HepG2 (cell line): ENCODE data around the gene FNDC8. TPM values are rescaled to one million over a fixed set of nuclear protein-coding genes. Genes with fewer than 3 reads are reported as not detected.
A peak's percentile ranks its signal among the peaks of the same experiment; 100 is the strongest.

Experiments used
- ATAC-seq: fragments of 200-7000 bp; cut with Tn5 transposase; 3 replicates; pipeline ENCODE4 v1.9.1; 2020; ENCODE audit warnings: mild to moderate bottlenecking, moderate library complexity
- BruUV-seq: library from RNA; stranded (reverse); fragments of 400-500 nt; replicated peaks from 2 replicates; lab custom pipeline; 2021; lab: Mats Ljungman, UMichigan
- CTCF ChIA-PET: fragments of 300-600 bp; formaldehyde crosslinking; extraction: SDS; loops from one replicate; lab custom pipeline; 2021; ENCODE audit warnings: low total read pairs, inconsistent platforms, low intra/inter-chr PET ratio; lab: Yijun Ruan, JAX
- POLR2A ChIA-PET: fragments of 350-600 bp; sonication (Branson Sonifier 250); formaldehyde crosslinking; loops from one replicate; lab custom pipeline; 2020; ENCODE audit warnings: antibody characterized with exemption, inconsistent platforms; lab: Yijun Ruan, JAX
- DNase-seq: peaks from one replicate; pipeline ENCODE4 v3.0.0-alpha.2; 2015; ENCODE audit warnings: low spot score
- FAIRE-seq: peaks from 3 replicates; lab custom pipeline; 2011; peaks lifted over from hg19 to GRCh38; lab: Jason Lieb, UNC
- H2AFZ ChIP-seq: one replicate; pipeline ENCODE4 v1.6.1; 2011; ENCODE audit warnings: low read length, inconsistent platforms
- H3K27ac ChIP-seq: fragments of 300-600 bp; 3 replicates; pipeline ENCODE4 v1.8.0; 2011; ENCODE audit warnings: mixed run types, mild to moderate bottlenecking, mixed read lengths, low read length, inconsistent platforms; ENCODE audit not compliant: insufficient read depth; ENCODE audit errors: extremely low read length
- H3K27me3 ChIP-seq, 2 experiments: fragments of 200-600 bp in 1 of 2; 2 replicates in 1 of 2; 3 replicates in 1 of 2; pipeline versions ENCODE4 v1.6.0 to v1.8.0; 2011; ENCODE audit warnings: low read length in 2 of 2, mild to moderate bottlenecking in 2 of 2, moderate library complexity in 2 of 2, inconsistent platforms in 1 of 2; ENCODE audit not compliant: insufficient read depth in 2 of 2, control insufficient read depth in 1 of 2
- H3K36me3 ChIP-seq, 2 experiments: fragments of 200-600 bp in 1 of 2; replicated peaks in 1 of 2; 2 replicates in 1 of 2; 3 replicates in 1 of 2; pipeline versions ENCODE4 v1.5.1 to v1.8.0; 2011; ENCODE audit warnings: low read length in 2 of 2, inconsistent platforms in 1 of 2; ENCODE audit not compliant: insufficient read depth in 2 of 2, control insufficient read depth in 1 of 2
- H3K4me1 ChIP-seq: 2 replicates; pipeline ENCODE4 v1.5.1; 2012; ENCODE audit warnings: low read length, inconsistent platforms; ENCODE audit not compliant: insufficient read depth
- H3K4me2 ChIP-seq: 2 replicates; pipeline ENCODE4 v1.6.0; 2011; ENCODE audit warnings: low read depth, low read length, inconsistent platforms
- H3K4me3 ChIP-seq, 3 experiments: fragments of 200-600 bp in 1 of 3; sonication (generic), shearing (Covaris generic) in 1 of 3; replicated peaks in 1 of 3; 2 replicates each; pipeline ENCODE4 v1.5.1; 2011 to 2016; ENCODE audit warnings: low read length in 3 of 3, inconsistent platforms in 2 of 3, low read depth in 2 of 3, mild to moderate bottlenecking in 2 of 3, control low read depth in 1 of 3, mixed read lengths in 1 of 3; ENCODE audit not compliant: insufficient read depth in 1 of 3
- H3K79me2 ChIP-seq: one replicate; pipeline ENCODE4 v1.6.1; 2011; ENCODE audit warnings: low read length, inconsistent platforms; ENCODE audit not compliant: insufficient read depth
- H3K9ac ChIP-seq: 2 replicates; pipeline ENCODE4 v1.6.0; 2011; ENCODE audit warnings: mild to moderate bottlenecking, low read depth, low read length, inconsistent platforms; ENCODE audit not compliant: insufficient read depth
- H3K9me3 ChIP-seq: 2 replicates; pipeline ENCODE4 v1.5.1; 2012; ENCODE audit warnings: mild to moderate bottlenecking, low read length
- H4K20me1 ChIP-seq: 2 replicates; pipeline ENCODE4 v1.6.0; 2011; ENCODE audit warnings: inconsistent platforms, mild to moderate bottlenecking, low read length, moderate library complexity; ENCODE audit not compliant: insufficient read depth
- ISX ChIP-seq: sonication (generic); formaldehyde crosslinking; conservative IDR thresholded peaks from 2 replicates; pipeline ENCODE4 v1.5.0; 2020; ENCODE audit warnings: missing genetic modification reagents
- PRDM15 ChIP-seq: sonication (generic); formaldehyde crosslinking; IDR thresholded peaks from 2 replicates; pipeline ENCODE4 v1.4.0; 2020; ENCODE audit warnings: missing genetic modification reagents
- SOX6 ChIP-seq, 2 experiments: fragments of 450-650 bp in 1 of 2; sonication (generic) in 1 of 2; formaldehyde crosslinking in 1 of 2; IDR thresholded peaks; 2 replicates each; pipeline versions ENCODE4 v1.4.0 to v1.6.1; 2017 to 2020; ENCODE audit warnings: antibody characterized with exemption in 1 of 2, mild to moderate bottlenecking in 1 of 2, missing genetic modification reagents in 1 of 2
- ZNF549 ChIP-seq: sonication (generic); formaldehyde crosslinking; IDR thresholded peaks from 2 replicates; pipeline ENCODE4 v1.5.0; 2020; ENCODE audit warnings: missing genetic modification reagents
- WGBS: methylation state at CpG from one replicate; pipeline ENCODE4 v1.1.6; 2017; ENCODE audit warnings: low lambda C conversion rate; 5-methylcytosine and 5-hydroxymethylcytosine counted together
- in situ Hi-C: cut with HindIII; loops from 2 replicates; pipeline ENCODE4 v1.10.0; 2017; ENCODE audit warnings: low pct_unique_long_range_greater_than_20kb; ENCODE audit not compliant: extremely low pct_ligation_motif_present
- intact Hi-C: fragments of 100-400 bp; cut with micrococcal nuclease; formaldehyde crosslinking; loops from one replicate; pipeline ENCODE4 v1.10.0; 2022; ENCODE audit not compliant: unreplicated experiment
- polyA plus RNA-seq, 8 experiments: library from polyadenylated mRNA; depleted of rRNA in 3 of 8; stranded (reverse) in 7 of 8; unstranded in 1 of 8; fragments of >200 nt; fragmentation: Illumina TruSeq in 4 of 8; extraction: Trizol in 4 of 8; gene quantifications; 2 replicates each; pipeline versions ENCODE4 v1.2.1 to v1.2.3, GENCODE V29; 2011 to 2016; ENCODE audit warnings: low read depth in 4 of 8, missing spikeins in 1 of 8, mixed read lengths in 1 of 8; ENCODE audit not compliant: insufficient read depth in 1 of 8
- total RNA-seq, 5 experiments: library from RNA; depleted of rRNA; stranded (reverse); fragments of >200 nt; fragmentation: Illumina TruSeq; extraction: Trizol; gene quantifications; 2 replicates each; pipeline ENCODE4 v1.2.3, GENCODE V29; 2016; ENCODE audit warnings: low read depth in 1 of 5

FNDC8 gene
- total and polyA plus RNA-seq, 2 of the 13 experiments (the other 11 are each of a cell fraction or from before 2014, with no cell fraction given): not detected

GRCh38 chr17:35161281-35161761, 39.9 kb downstream of the FNDC8 start (continued):
- TF ChIP-seq ISX (CRISPR knock-in tag) (no peak), ZNF549 (no peak)
- TF ChIP-seq, all 625 proteins: peak for 0

GRCh38 chr17:35162755-35163154, 41.3 kb downstream of the FNDC8 start:
- no TSS peak for BruUV-seq
- Histone ChIP-seq H3K9me3 (no peaks in the 10 kb centered on the region), H4K20me1 (no peaks in the 10 kb centered on the region), H3K4me2 (no peak overlapping the region), H2AFZ (no peak overlapping the region), H3K27me3 (peaks cover 0 to 14% of the 10 kb centered on the region in 2 experiments; a peak in 3 of 5 replicates), H3K4me1 (no peaks in the 10 kb centered on the region), H3K27ac (no peak overlapping the region), H3K9ac (no peak overlapping the region), H3K79me2 (no peaks in the 10 kb centered on the region), H3K4me3 (no peak overlapping the region), H3K36me3 (no peaks in the 10 kb centered on the region)
- FAIRE-seq (no peak), ATAC-seq (no peak), DNase-seq (no peak)
- ChIA-PET POLR2A (no interaction called here), CTCF (no interaction called here)
- 15% methylated on average over 4 of the region's 4 CpGs for WGBS
- no peak for TF ChIP-seq SOX6 (IDR thresholded peaks at IDR 0.05)
- TF ChIP-seq SOX6 (CRISPR knock-in tag; IDR thresholded peaks at IDR 0.05): no peak
- TF ChIP-seq PRDM15 (CRISPR knock-in tag): 0 out of 2 replicates have a peak, but pooled peaks have one; percentile 50
- in situ Hi-C loops (no loop called here), intact Hi-C loops (no loop called here)
